Limb (tissue), 2 donors: ENCODE data around the gene VEGFB.

Experiments used
- DNase-seq, 2 donors: peaks; one replicate each; pipeline ENCODE4 v3.0.0-alpha.2; 2016; ENCODE audit errors: extremely low spot score in 2 of 2

The VEGFB gene, protein sequence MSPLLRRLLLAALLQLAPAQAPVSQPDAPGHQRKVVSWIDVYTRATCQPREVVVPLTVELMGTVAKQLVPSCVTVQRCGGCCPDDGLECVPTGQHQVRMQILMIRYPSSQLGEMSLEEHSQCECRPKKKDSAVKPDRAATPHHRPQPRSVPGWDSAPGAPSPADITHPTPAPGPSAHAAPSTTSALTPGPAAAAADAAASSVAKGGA

DNA sequence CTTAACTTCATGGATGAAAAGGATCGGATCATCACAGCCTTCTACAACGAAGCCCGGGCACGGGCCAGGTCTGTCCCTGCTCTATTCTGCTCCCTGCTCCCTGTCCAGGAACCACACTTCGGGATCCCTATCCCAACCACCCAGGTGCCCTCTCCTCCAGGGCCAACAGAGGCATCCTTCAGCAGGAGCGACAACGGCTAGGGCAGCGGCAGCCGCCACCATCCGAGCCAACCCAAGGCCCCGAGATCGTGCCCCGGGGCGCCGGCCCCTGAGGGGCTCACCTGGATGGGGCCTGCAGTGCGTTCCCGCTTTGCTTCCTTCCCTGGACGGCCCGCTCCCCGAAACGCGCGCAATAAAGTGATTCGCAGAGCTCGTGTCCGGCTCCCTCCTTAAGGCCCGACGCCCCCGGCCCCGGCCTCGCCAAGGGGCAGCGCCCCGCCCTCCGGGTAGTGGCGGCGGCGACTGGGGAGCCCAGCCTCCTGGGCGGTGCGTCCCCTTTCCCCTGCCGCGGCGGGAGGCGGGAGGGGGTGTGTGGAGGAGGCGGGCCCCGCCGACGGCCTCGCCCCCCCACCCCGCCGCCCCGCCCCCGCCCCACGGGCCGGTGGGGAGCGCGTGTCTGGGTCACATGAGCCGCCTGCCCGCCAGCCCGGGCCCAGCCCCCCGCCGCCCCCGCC, at the start of gene VEGFB:
Gene VEGFB, plus strand, starts transcription at position 672 of the 674 bp plus-strand sequence. CDS start 250 bp downstream, outside the sequence.
- DNase-seq: peak in 1 of 2 donors; percentile 83

DNA sequence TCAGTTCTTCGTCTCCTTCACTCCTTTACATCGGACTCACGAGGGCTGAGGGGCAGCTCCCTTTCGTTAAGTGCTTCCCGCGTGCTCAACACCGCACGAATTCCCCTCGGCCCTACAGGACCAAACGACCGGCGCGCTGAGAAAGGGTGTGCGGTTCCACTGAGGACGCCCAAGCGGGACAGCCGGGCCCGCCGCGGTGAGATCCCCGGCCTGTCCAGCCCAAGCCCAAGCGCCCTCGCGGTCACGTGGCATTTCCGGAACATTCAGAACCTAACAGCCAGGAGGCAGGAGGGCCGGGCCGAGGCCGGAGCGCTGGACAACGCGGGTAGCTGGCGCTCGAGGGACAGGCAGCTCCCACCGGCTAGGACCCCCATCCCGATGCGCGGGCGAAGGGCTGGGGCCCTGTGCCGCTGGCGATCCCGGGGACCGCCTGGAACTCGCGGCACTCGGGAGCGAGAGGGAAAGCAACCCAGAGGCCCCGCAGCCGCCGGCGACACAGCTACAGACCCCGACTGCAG, 49.1 kb upstream of the VEGFB start:
- no peak for DNase-seq

DNA sequence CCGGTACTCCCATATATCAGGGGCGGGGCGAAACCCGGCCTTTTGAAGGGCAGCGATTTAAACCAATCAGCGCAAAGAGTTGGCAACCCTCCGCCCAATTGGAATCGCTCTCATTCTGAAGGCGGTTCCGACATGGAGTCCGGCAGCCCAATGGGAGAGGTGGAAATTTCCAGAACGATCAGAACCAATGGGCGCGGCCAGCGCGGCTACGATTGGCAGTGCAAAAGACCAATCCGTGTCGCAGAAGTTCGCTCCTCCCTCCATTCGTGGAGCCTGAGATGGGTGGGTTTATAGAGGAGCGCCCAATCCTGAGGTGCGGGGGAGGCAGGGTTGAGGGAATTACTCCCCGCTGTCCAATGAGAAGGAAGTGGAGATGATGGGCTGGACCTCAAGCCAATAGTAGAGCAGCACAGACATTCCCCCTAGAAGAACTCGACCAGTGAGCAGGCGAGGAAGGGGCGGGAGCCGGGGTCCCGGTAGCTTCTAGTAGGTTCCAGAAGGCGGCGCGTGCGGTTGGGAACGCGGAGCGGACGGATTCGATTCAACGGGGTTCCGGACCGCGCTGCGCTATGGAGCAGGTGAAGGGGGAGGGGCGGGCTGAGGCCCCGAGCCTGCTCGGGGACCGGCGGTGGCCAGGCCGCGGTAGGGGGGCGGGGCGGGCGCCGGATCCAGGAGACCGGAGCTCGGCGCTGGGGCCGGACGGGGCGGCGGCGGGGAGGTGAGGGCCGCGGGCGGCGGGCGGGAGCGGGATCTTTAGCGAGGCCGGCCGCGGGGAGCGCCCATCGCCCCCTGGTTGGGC, 48.5 kb upstream of the VEGFB start, which contains the start of gene STIP1:
Gene STIP1, plus strand, starts transcription at position 479 of the 799 bp plus-strand sequence. Its CDS starts 91 bp downstream, at position 570.
- DNase-seq: peak; percentile 99 to 100

DNA sequence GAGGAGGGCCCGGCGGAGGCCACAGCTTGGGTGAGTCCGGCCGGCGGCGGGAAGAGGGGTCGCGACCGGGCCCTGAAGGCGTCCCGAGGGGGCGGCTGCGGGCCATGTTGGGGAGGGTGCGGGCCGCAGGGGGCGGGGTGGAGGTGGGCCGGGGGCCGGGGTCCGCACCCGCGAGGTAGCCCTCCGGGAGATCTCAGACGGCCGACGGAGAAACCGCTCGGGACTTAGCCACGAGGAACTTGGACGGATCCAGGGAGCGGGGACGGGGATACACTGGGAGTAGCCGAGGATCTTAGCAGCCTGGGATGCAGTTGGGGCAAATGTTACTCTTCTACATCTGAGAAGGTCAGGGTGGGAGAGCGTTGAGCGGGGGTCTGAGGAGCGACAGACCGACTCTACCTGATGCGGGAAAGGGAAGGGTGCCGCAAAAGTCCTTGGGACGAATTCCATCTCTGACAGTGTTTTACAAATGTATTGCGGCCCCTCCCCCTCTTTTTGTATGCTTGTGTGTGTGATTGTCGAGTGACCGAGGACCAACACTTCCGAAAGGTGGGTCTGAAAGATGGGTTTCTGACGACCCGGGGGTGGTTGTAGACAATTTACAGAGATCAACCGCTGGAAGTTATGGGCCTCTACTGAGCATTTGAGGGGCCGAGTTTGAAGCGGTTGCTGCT, 47.8 kb upstream of the VEGFB start:
- DNase-seq: peak; percentile 10 to 49

DNA sequence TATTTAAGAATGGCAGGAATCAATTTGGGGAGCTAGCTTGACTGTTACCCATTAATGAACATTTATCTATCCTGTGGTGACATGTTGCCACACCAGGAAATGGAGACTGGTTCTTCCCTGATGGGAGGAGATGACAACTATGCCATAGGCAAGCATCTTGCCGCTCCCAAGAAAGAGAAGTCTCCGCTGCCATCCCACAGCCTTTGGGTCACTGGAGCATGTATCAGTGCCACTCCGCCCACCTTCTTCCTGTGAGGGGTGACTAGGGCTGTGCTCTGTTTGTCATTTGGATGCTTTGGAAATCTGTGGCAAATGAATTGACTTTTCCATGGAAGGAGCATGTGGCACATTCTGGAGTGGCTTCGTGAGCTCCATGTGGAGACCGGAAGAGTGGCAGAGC, 42.0 kb upstream of the VEGFB start:
- DNase-seq: no peak

DNA sequence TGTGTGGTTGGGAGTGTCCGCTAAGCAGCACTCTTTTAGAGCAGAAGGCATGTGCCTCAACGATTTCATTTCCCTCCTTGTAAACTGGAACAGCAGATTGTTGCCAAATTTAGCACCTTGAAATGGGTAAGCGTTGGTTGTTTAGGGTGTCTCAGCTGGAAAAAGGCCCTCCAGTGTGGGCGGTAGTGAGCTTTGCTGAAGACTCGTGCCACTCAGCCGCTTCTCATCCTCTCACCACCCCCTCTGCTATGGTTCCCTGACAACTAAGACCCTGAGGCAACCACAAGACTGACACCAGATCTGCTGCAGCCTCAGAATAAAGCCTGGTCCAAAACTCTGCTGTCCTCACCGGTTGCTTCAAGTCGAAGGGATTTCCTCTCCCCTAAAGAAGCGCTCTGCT, 37.8 kb upstream of the VEGFB start:
- no peak for DNase-seq

DNA sequence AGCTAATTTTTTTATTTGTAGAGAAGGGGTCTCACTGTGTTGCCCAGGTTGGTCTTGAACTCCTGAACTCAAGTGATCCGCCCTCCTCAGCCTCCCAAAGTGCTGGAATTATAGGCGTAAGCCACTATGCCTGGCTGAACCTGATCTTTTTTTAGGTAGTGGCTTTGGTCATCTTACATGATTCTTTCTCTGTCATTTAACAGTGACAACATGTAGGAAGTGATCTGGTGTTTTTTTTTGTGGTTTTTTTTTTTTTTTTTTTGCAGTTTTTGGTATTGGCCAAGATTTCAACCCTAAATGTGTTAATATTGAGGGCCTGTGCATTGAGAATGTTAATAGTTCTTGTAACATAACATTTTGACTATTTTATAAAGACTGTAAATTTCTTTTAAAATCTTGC, 35.9 kb upstream of the VEGFB start:
- no peak for DNase-seq

DNA sequence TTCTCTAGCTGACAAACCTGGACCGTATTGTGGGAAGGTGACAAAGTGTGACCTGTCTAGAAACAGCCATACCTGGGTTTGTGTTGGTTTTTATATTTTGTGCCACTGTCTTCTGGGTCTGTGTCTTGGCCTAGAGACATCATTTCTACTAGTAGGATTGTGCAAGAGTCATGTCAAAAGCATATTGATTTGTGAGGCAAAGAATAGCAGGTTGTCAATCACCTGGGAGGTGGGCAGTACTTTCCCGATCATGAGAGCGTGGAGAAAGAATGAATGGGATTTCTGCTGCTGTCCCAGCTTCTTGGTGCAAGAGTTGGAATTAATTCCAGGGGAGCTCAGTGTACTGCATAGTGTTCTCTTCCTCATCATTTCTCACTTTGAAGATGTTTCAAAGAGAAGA, 32.8 kb upstream of the VEGFB start:
- no peak for DNase-seq

DNA sequence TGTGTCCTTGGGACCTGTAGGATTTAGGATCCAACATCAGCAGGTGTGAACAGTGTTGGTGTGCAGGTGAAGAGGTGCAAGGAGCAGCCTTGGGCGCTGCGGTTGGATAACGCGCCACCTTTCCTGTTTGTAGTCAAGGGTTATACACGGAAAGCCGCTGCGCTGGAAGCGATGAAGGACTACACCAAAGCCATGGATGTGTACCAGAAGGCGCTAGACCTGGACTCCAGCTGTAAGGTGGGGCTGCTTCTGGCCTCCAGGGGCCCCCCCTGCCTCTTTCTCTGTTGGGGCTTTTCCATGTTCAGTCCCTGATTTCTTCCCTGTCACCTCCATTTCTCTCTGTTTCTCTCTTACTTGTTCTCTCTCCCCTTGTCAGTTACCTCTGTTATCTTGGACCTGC, 31.4 kb upstream of the VEGFB start:
- DNase-seq: no peak

DNA sequence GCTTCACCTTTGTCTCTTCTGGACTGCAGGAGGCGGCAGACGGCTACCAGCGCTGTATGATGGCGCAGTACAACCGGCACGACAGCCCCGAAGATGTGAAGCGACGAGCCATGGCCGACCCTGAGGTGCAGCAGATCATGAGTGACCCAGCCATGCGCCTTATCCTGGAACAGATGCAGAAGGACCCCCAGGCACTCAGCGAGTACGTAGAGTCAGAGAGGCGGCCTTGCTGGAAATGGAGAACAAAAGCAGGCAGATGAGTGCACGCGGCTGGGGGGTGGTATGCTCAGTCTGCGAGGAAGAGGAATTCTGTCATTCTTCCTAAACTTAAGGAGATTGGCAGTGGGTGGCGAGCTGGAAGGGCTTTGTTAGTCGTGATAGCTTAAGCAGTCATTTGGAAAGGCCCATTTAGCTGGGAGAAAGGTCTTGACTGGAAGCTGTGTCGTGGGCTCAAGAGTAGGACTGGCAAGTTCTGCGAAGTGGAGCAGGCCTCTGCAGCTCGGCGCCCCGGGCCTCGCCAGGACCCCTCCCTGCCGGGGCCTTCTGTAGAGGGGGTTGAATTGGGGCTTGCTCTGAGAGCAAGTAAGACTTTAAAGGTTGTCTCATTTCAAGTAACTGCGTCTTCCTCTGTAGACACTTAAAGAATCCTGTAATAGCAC, 30.8 kb upstream of the VEGFB start:
- no peak for DNase-seq

DNA sequence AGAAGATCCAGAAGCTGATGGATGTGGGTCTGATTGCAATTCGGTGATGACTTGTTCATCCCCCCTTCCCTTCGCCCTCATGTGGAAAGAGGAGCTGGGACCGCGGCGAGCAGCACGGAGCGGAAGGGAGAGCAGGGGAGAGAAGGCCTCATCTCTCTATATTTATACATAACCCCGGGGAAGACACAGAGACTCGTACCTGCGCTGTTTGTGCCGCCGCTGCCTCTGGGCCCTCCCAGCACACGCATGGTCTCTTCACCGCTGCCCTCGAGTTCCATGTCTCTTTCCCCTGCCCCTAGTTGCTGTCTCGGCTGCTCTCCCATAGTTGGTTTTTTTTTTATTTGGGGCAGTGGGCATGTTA, 30.3 kb upstream of the VEGFB start:
- DNase-seq: no peak

DNA sequence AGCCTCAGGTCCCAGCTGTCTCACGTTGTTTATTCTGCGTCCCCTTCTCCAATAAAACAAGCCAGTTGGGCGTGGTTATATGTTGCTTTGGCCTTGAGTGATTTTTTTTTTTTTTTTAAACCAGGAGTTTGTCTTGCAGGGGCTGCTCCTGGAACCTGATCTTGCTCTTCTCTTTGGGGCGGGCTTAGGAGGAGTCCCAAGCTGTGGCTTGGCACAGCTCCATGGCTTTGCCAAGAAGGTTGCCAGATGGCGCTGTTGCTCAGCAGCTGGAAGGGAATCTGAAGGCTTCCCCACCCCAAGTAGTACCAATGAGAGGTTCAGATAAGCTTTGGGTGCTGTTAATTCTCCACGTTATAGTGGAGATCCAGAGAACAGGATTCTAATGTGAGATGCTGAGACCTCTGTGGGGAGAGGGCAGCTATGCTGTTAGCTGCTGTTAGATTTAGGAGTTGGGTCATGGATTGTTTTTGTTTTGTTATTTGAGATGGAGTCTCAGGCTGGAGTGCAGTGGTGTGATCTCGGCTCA, 29.9 kb upstream of the VEGFB start:
- peak; percentile 82 to 85 for DNase-seq

DNA sequence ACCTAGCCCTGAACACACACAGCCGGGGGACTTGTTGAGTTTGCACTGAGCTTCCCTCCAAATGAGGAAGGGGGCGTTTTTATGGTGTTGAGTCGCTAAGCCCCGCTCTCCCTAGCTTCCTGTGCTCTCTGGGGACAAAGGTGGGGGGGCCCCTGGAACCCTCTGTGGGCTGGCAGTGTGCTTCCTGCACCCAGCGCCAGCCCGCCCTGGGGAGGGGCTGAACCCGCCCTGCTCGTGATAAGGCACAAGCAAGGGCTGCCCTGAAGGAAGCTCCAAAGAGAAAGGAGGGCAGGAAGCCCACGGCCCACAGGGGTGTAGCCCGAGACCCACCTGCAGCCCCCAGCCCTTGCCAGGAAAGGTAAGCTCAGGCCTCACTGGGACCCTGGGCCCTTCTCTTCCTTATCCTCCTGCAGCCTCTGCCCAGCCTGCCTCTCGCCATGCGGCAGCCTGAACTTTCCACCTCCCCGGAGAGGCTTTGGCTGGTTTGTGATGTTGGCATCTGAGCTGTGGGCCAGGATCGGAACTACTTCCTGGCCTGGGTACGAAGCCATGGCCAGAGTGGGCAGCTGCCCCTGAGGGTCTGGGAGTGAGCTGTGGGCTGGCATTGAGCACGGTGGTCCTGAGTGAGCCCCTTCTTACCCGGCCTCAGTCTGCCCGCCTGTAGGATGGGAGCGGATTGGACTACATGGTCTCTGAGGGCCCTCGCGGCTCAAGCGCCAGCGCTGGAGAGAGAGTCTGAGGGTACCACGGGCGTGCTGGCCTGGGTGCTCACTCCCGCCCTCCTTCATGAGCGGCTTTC, 27.7 kb upstream of the VEGFB start, which contains the start of gene FERMT3:
Gene FERMT3, plus strand, starts transcription at position 265 of the 799 bp plus-strand sequence. CDS start 644 bp downstream, outside the sequence.
- peak in 1 of 2 donors; percentile 35 for DNase-seq

DNA sequence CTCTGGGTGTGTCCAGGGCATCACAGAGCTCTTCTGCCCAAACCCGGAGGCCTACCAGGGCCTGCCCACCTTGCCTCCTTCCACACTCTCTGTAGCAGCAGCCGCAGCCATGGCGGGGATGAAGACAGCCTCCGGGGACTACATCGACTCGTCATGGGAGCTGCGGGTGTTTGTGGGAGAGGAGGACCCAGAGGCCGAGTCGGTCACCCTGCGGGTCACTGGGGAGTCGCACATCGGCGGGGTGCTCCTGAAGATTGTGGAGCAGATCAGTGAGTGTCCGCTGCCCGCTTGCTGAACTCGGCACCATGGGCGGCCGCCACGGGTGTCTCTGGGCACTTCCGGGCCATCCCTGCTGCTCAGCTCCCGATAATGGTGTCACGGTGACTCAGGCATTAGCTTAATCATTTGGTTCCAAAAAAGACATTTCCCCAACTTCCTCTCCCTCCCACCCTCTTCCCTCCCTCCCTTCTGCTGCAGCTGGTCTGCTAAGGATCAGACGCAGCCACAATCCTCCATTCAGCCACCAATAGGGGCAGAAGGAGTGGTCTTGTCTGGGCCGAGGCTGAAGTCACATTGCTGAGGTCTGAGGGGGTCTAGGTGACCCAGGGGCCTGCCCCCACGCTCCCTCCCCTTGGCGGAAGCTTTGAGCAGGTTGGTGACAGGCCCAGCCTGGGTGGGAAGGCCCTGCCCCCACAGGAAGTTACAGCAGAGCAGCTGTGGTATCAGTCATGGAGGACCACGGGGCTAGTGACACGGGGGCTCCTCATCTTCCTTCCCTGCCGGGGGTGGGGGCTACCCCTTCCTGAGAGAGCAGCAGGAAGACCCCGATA, 26.9 kb upstream of the VEGFB start:
- DNase-seq: peak; percentile 52 to 59

DNA sequence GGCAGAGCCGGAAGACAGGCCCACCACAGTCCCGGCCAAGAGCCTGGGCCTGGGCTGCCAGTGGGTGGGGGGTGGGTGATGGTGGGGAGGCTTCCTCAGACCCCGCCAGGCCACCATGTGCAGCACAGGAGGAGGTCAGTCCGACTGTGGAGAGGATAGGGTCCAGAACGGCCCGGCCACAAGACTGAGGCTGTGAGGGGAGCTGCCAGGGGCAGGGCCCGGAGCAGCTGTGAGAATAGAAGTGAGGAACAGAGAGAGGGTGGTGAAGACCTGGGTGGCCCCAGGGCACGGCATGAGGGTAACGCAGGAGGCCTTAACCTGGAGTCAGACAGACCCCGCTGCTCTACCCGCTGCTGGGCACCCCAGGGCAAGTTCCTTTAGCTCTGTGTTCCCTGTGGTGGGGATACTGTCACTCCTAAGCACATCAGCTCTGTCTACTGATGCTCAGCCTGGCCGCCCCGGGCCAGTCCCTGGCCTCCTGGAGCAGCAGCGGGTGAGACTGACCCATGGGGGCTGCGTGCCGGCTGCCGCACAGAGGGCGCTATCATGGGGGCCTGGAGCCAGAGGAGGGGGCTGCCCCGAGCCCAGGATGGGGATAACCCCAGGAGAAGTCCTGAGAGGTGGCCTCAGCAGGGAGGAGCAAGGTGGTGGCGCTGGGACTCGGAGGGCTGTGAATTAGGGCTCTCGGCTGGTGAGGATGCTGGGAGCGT, 26.1 kb upstream of the VEGFB start:
- DNase-seq: no peak

DNA sequence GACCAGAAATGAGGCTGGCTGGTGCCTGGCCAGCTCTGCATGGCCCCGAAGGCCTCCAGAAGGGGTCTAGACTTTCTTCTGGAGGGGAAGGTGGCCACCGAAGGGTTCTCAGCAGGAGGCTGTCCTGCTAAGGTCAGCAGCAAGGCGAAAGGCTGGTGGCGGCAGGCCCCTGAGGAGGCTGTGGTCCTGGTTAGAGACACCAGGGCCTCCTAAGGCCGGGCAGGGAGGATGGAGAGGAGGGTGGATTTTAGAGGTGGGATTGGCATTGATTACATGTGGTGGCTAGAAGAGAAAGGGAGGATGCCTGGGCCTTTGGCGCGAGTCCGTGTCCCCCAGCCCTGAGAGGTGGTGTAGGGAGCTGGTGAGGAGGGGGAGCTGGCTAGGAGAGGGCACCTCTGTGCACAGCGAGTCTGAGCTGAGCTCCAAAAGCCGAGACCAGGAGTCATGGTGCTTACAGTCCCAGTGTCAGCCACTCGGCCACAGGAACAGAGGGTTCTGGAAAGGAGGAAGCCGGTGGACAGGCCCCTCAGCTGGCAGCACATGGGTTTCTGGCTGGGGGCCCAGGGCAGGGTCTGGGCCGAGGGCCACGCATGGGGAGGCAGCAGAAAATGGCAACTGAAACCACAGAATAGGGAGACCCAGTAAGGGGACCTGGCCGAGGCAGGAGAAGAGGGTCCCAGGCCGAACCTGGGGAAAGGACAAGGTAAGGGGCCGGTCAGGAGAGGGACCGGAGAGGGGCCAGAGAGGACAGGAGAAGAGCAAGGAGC, 25.4 kb upstream of the VEGFB start:
- DNase-seq: peak in 1 of 2 donors; percentile 27

DNA sequence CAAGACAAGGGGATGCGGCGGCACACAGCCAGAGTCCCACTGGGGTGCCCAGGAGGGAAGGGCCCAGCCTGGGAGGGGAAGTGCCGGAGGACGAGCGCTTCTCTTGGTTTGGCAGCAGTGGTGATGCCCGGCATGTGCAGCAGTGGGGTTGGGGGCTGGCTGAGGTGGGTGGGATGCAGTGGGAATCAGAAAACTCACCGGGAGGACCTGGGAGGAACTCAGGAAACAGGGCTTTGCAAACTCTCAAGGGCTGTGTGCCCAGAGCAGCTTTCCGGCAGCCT, 24.9 kb upstream of the VEGFB start:
- no peak for DNase-seq
